ENCODE measurements around the gene PACC1.
A peak's percentile ranks its signal among the peaks of the same experiment; 100 is the strongest.

The PACC1 gene

DNA sequence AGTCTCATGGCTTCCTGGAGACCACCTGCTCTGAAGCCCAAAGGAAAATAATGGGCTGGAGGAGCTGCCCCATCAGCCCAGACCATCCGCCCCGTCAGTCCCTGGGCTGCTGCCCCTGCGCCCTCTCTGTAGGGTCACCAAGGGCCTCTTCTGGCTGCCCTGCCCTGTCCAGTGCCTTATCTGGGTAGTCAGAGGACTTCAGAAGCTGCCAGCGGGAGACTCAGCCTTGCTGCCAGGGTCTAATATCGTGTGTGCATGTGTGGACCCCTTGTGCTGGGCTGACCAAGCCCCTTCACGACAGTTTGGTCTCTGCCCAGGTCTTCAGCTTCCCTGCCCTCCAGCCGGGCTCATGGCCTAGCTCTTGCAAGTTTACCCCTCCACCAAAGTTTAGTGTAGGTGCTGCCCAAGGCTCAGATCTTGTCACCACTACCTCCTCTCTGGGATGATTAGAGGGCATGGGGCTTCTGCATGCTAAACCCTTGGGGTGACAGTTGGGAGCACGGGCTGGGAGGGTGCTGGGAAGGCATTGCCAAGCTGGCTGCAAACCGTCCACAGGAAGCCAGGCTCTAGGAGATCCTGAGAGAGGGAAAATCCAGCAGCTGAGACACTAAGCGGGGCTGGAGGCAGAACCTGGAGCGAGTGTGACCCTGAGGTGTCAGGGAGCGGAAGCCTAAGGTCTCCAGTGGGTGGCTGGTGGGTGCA lies 38.6 kb upstream of the PACC1 start:
- no peak overlapping the region for H3K27ac ChIP-seq
- DNase-seq = no peak
- no peaks in the 10 kb centered on the region for H3K27me3 ChIP-seq (replicated peaks)
- H3K4me3 ChIP-seq (ENCODE audit: low read depth, low read length) = no peak overlapping the region
- H3K36me3 ChIP-seq (replicated peaks) = no peaks in the 10 kb centered on the region
- TF ChIP-seq CTCF (IDR thresholded peaks at IDR 0.05; ENCODE audit: low read depth, low read length, missing control alignments) = no peak
- in situ Hi-C loops (cut with HindIII; ENCODE audit: low pct_ligation_motif_present, low sequenced_read_pairs) = no loop called here

GRCh38 chr1:212452323-212453155 lies 37.9 kb upstream of the PACC1 start:
- Histone ChIP-seq H3K36me3 (replicated peaks) (no peaks in the 10 kb centered on the region), H3K4me3 (ENCODE audit: low read depth, low read length) (no peak overlapping the region), H3K27me3 (replicated peaks) (no peaks in the 10 kb centered on the region), H3K27ac (no peak overlapping the region)
- TF ChIP-seq CTCF (IDR thresholded peaks at IDR 0.05; ENCODE audit: low read depth, low read length, missing control alignments) = no peak
- in situ Hi-C loops (cut with HindIII; ENCODE audit: low pct_ligation_motif_present, low sequenced_read_pairs) = no loop called here
- peak; percentile 82 for DNase-seq

- Histone ChIP-seq H3K36me3 (replicated peaks) (no peaks in the 10 kb centered on the region), H3K27ac (no peak overlapping the region), H3K4me3 (ENCODE audit: low read depth, low read length) (no peak overlapping the region), H3K27me3 (replicated peaks) (no peaks in the 10 kb centered on the region)
- DNase-seq = no peak
- TF ChIP-seq CTCF (IDR thresholded peaks at IDR 0.05; ENCODE audit: low read depth, low read length, missing control alignments) = no peak
- in situ Hi-C loops (cut with HindIII; ENCODE audit: low pct_ligation_motif_present, low sequenced_read_pairs) = no loop called here
Measured at GRCh38 chr1:212451416-212452322, 37.0 kb upstream of the PACC1 start.

DNA sequence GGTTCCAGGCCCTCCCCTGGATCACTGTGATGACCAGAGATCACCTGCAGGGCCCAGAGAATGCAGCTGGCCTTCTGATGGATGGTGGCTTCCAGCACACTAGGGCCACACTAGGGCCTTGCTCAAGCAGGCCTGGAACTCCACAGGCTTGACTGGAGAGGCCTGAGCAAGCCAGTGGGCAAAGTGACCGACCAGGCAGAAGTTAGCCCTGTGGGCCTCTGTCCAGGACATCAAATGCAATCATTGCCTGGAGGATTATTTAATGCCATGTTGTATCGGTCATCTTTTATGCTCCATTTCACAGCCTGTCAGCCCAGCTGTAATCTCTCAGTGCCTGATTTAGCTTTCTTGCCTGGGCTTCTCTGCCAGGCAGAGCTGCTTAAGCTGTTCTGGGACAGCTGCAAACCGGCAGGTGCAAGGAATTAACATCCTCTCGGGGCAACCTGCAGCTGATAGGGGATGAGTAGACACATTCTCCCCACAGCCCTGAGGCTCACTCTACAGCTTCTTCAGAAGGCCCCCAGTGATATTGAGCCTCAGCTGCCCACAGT lies 35.7 kb upstream of the PACC1 start:
- no peak for DNase-seq
- TF ChIP-seq CTCF (IDR thresholded peaks at IDR 0.05; ENCODE audit: low read depth, low read length, missing control alignments) = no peak
- Histone ChIP-seq H3K4me3 (ENCODE audit: low read depth, low read length) (no peak overlapping the region), H3K27me3 (replicated peaks) (no peaks in the 10 kb centered on the region), H3K36me3 (replicated peaks) (no peaks in the 10 kb centered on the region), H3K27ac (no peak overlapping the region)
- in situ Hi-C loops (cut with HindIII; ENCODE audit: low pct_ligation_motif_present, low sequenced_read_pairs) = no loop called here

- DNase-seq = no peak
- Histone ChIP-seq H3K36me3 (replicated peaks) (no peaks in the 10 kb centered on the region), H3K27ac (no peak overlapping the region), H3K27me3 (replicated peaks) (no peaks in the 10 kb centered on the region), H3K4me3 (ENCODE audit: low read depth, low read length) (no peak overlapping the region)
- in situ Hi-C loops (cut with HindIII; ENCODE audit: low pct_ligation_motif_present, low sequenced_read_pairs) = no loop called here
- TF ChIP-seq CTCF (IDR thresholded peaks at IDR 0.05; ENCODE audit: low read depth, low read length, missing control alignments) = no peak
Measured at GRCh38 chr1:212447478-212447877, 32.8 kb upstream of the PACC1 start.

Measured in brain microvascular endothelial cell (primary cell).